Measurements from ENCODE around the gene SIDT2.

DNA sequence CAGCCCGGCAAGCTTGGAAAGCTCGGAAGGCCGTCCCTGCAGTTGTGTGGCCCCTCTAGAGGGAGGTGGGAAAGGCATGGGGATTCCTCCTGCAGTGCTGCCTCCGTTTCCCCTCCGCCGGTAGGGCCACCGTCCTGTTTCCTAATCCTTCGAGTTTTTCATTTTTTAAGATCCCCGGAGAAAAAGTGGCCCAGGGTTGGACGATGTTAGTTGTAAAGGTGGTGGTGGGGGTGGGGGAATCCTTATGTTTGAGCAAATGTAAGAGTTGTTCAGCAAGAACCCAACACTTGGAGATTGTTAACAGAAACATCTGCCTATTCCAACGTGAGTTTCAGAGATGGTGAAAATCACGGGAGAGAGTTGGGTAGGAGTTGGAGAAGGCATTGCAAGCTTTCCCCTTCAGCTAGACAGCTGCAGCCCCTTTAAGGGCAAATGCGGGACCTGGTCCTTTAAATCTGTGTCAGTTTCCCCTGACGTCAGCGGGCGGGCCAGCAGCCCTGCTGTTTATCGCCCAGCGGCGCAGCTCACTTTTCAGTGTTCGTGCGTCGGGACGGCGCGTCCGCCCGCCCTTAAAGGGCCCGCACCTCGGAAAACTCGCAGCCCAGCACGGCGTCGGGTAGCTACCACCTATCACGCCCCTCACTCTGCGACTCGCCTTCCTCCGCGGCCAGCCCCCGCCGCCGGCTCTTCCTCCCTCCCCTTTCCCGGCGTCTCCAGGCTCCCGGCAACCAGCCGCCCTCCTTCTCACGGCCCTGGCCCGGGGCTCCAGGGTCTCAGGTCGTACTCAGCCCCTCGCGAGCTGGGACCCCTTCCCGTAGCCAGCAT is at the start of gene SIDT2:
- TF ChIP-seq, protein P1, sequence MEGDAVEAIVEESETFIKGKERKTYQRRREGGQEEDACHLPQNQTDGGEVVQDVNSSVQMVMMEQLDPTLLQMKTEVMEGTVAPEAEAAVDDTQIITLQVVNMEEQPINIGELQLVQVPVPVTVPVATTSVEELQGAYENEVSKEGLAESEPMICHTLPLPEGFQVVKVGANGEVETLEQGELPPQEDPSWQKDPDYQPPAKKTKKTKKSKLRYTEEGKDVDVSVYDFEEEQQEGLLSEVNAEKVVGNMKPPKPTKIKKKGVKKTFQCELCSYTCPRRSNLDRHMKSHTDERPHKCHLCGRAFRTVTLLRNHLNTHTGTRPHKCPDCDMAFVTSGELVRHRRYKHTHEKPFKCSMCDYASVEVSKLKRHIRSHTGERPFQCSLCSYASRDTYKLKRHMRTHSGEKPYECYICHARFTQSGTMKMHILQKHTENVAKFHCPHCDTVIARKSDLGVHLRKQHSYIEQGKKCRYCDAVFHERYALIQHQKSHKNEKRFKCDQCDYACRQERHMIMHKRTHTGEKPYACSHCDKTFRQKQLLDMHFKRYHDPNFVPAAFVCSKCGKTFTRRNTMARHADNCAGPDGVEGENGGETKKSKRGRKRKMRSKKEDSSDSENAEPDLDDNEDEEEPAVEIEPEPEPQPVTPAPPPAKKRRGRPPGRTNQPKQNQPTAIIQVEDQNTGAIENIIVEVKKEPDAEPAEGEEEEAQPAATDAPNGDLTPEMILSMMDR (IDR thresholded peaks at IDR 0.05) = peak in 2 of 5 experiments; percentile 41 to 66
- TF ChIP-seq EP300 (IDR thresholded peaks at IDR 0.05) = peak; percentile 93 to 99

Measured in tibial nerve (tissue), 4 donors.